ENCODE results near the gene KIF5C.

Gene KIF5C

GRCh38 chr2:148917431-148917830, 42.4 kb downstream of the KIF5C start:
- ATAC-seq: no peak
- no peak for TF ChIP-seq ZNF70 (CRISPR knock-in tag; IDR thresholded peaks at IDR 0.05)
- TF ChIP-seq ISL1 (CRISPR knock-in tag; IDR thresholded peaks at IDR 0.05): no peak
- TF ChIP-seq ZC3H10 (CRISPR knock-in tag; IDR thresholded peaks at IDR 0.05): no peak
- no peak for TF ChIP-seq ZNF565 (CRISPR knock-in tag; conservative IDR thresholded peaks at IDR 0.05; ENCODE audit: low read depth)
- TF ChIP-seq CSDC2 (CRISPR knock-in tag; IDR thresholded peaks at IDR 0.05): no peak
- no peak for TF ChIP-seq CREB5 (CRISPR knock-in tag; IDR thresholded peaks at IDR 0.05; ENCODE audit: low read depth)
- TF ChIP-seq ZNF8 (CRISPR knock-in tag; IDR thresholded peaks at IDR 0.05): no peak
- no peak for TF ChIP-seq TOX (CRISPR knock-in tag; IDR thresholded peaks at IDR 0.05; ENCODE audit: borderline replicate concordance)
- no peak for TF ChIP-seq ARNTL (CRISPR knock-in tag; IDR thresholded peaks at IDR 0.05; ENCODE audit: borderline replicate concordance, low read depth)
- no peak for TF ChIP-seq GLIS3 (CRISPR knock-in tag; IDR thresholded peaks at IDR 0.05)
- no peak for TF ChIP-seq TSHZ2 (CRISPR knock-in tag; IDR thresholded peaks at IDR 0.05)
- no peak for TF ChIP-seq RARB (CRISPR knock-in tag; IDR thresholded peaks at IDR 0.05)
- TF ChIP-seq TCF4 (CRISPR knock-in tag; IDR thresholded peaks at IDR 0.05; ENCODE audit: borderline replicate concordance): no peak
- TF ChIP-seq PPARA (CRISPR knock-in tag; IDR thresholded peaks at IDR 0.05; ENCODE audit: borderline replicate concordance): no peak
- no peak for TF ChIP-seq SNAI2 (CRISPR knock-in tag; IDR thresholded peaks at IDR 0.05)
- no peak for TF ChIP-seq ZFP30 (CRISPR knock-in tag; IDR thresholded peaks at IDR 0.05)
- TF ChIP-seq ZFP3 (CRISPR knock-in tag; IDR thresholded peaks at IDR 0.05): no peak
- no peak for TF ChIP-seq ESRRG (CRISPR knock-in tag; IDR thresholded peaks at IDR 0.05)
- no peak for TF ChIP-seq POU6F1 (CRISPR knock-in tag; IDR thresholded peaks at IDR 0.05; ENCODE audit: borderline replicate concordance, low read depth)

- TF ChIP-seq SNAI2 (CRISPR knock-in tag; IDR thresholded peaks at IDR 0.05) (no peak), OSR1 (CRISPR knock-in tag; IDR thresholded peaks at IDR 0.05) (no peak), ZFP30 (CRISPR knock-in tag; IDR thresholded peaks at IDR 0.05) (no peak), POU6F1 (CRISPR knock-in tag; IDR thresholded peaks at IDR 0.05; ENCODE audit: borderline replicate concordance, low read depth) (no peak), CSDC2 (CRISPR knock-in tag; IDR thresholded peaks at IDR 0.05) (no peak), GLIS3 (CRISPR knock-in tag; IDR thresholded peaks at IDR 0.05) (no peak), PPARA (CRISPR knock-in tag; IDR thresholded peaks at IDR 0.05; ENCODE audit: borderline replicate concordance) (no peak), CREB5 (CRISPR knock-in tag; IDR thresholded peaks at IDR 0.05; ENCODE audit: low read depth) (no peak), TCF4 (CRISPR knock-in tag; IDR thresholded peaks at IDR 0.05; ENCODE audit: borderline replicate concordance) (no peak), ARNTL (CRISPR knock-in tag; IDR thresholded peaks at IDR 0.05; ENCODE audit: borderline replicate concordance, low read depth) (no peak)
- ATAC-seq: no peak
These were observed 43.5 kb downstream of the KIF5C start for GRCh38 chr2:148918554-148918953.

GRCh38 chr2:148920559-148920958, 45.5 kb downstream of the KIF5C start:
- TF ChIP-seq PATZ1 (CRISPR knock-in tag; IDR thresholded peaks at IDR 0.05; ENCODE audit: borderline replicate concordance) (no peak), GLIS3 (CRISPR knock-in tag; IDR thresholded peaks at IDR 0.05) (no peak), SNAI2 (CRISPR knock-in tag; IDR thresholded peaks at IDR 0.05) (no peak), ISL1 (CRISPR knock-in tag; IDR thresholded peaks at IDR 0.05) (no peak), ZNF70 (CRISPR knock-in tag; IDR thresholded peaks at IDR 0.05) (no peak)
- ATAC-seq: no peak

Measured in SK-N-SH treated with all-trans-retinoic acid at 6 μM for 48 hours (cell line).